Endothelial cell of umbilical vein (primary cell): ENCODE measurements around the gene UST. TPM values are rescaled to one million over a fixed set of nuclear protein-coding genes. Genes with fewer than 3 reads are reported as not detected.

ENCODE experiments used
- BruUV-seq: library from RNA; stranded (reverse); fragments of 400-500 nt; replicated peaks from 2 replicates; lab custom pipeline; 2021; lab: Mats Ljungman, UMichigan
- CTCF ChIA-PET: fragments of 300-600, 350-600 bp; sonication (Branson Sonifier 250); formaldehyde crosslinking; loops from one replicate; lab custom pipeline; 2021; ENCODE audit warnings: antibody characterized with exemption, inconsistent platforms; lab: Charles Lee
- POLR2A ChIA-PET: fragments of 300-600, 350-600 bp; sonication (Branson Sonifier 250); formaldehyde crosslinking; loops from one replicate; lab custom pipeline; 2021; ENCODE audit warnings: antibody characterized with exemption, inconsistent platforms; lab: Charles Lee
- DNase-seq: peaks from one replicate; pipeline ENCODE4 v3.0.0-alpha.2; 2011; ENCODE audit warnings: low read depth, low spot score
- FAIRE-seq: peaks from 2 replicates; lab custom pipeline; 2011; peaks lifted over from hg19 to GRCh38; lab: Jason Lieb, UNC
- H2AFZ ChIP-seq: 2 replicates; pipeline ENCODE4 v1.6.0; 2012; ENCODE audit warnings: low read depth, low read length, control low read depth, inconsistent platforms
- H3K27ac ChIP-seq: 2 replicates; pipeline ENCODE4 v1.5.1; 2011; ENCODE audit warnings: low read depth, mild to moderate bottlenecking, control low read depth, low read length, moderate library complexity; ENCODE audit not compliant: insufficient read depth
- H3K27me3 ChIP-seq, 2 experiments: 2 replicates each; pipeline versions ENCODE4 v1.6.0 to v1.6.1; 2011; ENCODE audit warnings: low read length in 2 of 2, mixed read lengths in 1 of 2; ENCODE audit not compliant: control insufficient read depth in 2 of 2, insufficient read depth in 2 of 2
- H3K36me3 ChIP-seq, 2 experiments: 2 replicates in 1 of 2; 3 replicates in 1 of 2; pipeline ENCODE4 v1.5.1; 2011; ENCODE audit warnings: low read length in 2 of 2, mild to moderate bottlenecking in 1 of 2, moderate library complexity in 1 of 2; ENCODE audit not compliant: control insufficient read depth in 2 of 2, insufficient read depth in 2 of 2; ENCODE audit errors: extremely low read depth in 1 of 2
- H3K4me1 ChIP-seq: 3 replicates; pipeline ENCODE4 v1.5.1; 2011; ENCODE audit warnings: mild to moderate bottlenecking, low read length; ENCODE audit not compliant: control insufficient read depth, insufficient read depth; ENCODE audit errors: extremely low read depth
- H3K4me2 ChIP-seq: 2 replicates; pipeline ENCODE4 v1.6.1; 2011; ENCODE audit warnings: low read length, control low read depth, mixed read lengths; ENCODE audit not compliant: insufficient read depth
- H3K4me3 ChIP-seq, 3 experiments: fragments of 200-600 bp in 1 of 3; sonication (generic), shearing (Covaris generic) in 1 of 3; replicated peaks in 1 of 3; 2 replicates each; pipeline ENCODE4 v1.5.1; 2011 to 2016; ENCODE audit warnings: control low read depth in 3 of 3, low read length in 3 of 3, mild to moderate bottlenecking in 2 of 3, inconsistent platforms in 1 of 3, low read depth in 1 of 3, moderate library complexity in 1 of 3; ENCODE audit not compliant: insufficient read depth in 1 of 3
- H3K79me2 ChIP-seq: 2 replicates; pipeline ENCODE4 v1.6.0; 2012; ENCODE audit warnings: low read length, inconsistent platforms; ENCODE audit not compliant: control insufficient read depth, insufficient read depth
- H3K9ac ChIP-seq: replicated peaks from 2 replicates; pipeline ENCODE3; 2011; ENCODE audit warnings: low read length, control low read depth; ENCODE audit not compliant: insufficient read depth; ENCODE audit errors: extremely low read depth
- H3K9me1 ChIP-seq: replicated peaks from 3 replicates; pipeline ENCODE4 v1.6.0; 2011; ENCODE audit warnings: mild to moderate bottlenecking, low read length; ENCODE audit not compliant: control insufficient read depth, insufficient read depth; ENCODE audit errors: extremely low read depth
- H3K9me3 ChIP-seq: replicated peaks from 2 replicates; pipeline ENCODE4 v1.5.1; 2012; ENCODE audit warnings: low read length, inconsistent platforms; ENCODE audit not compliant: control insufficient read depth, insufficient read depth
- H4K20me1 ChIP-seq: replicated peaks from 2 replicates; pipeline ENCODE3; 2011; ENCODE audit warnings: mild to moderate bottlenecking, low read length; ENCODE audit not compliant: control insufficient read depth, insufficient read depth; ENCODE audit errors: extremely low read depth
- CTCF ChIP-seq, 2 donors: IDR thresholded peaks; 1 replicate in 1 of 2; 2 replicates in 1 of 2; pipeline ENCODE4 v1.5.1; 2011; ENCODE audit warnings: low read length in 2 of 2, mild to moderate bottlenecking in 2 of 2, moderate library complexity in 2 of 2, control low read depth in 1 of 2, inconsistent platforms in 1 of 2, low read depth in 1 of 2; ENCODE audit not compliant: insufficient read depth in 1 of 2; ENCODE audit errors: extremely low read depth in 1 of 2
- EZH2 ChIP-seq: IDR thresholded peaks from 2 replicates; pipeline ENCODE4 v1.6.1; 2012; ENCODE audit warnings: borderline replicate concordance, low read depth, mild to moderate bottlenecking, moderate library complexity, low read length, inconsistent platforms; ENCODE audit not compliant: severe bottlenecking
- FOS ChIP-seq: IDR thresholded peaks from 2 replicates; pipeline ENCODE4 v1.6.1; 2011; ENCODE audit warnings: mild to moderate bottlenecking, low read length, moderate library complexity, borderline replicate concordance; ENCODE audit not compliant: insufficient read depth
- GATA2 ChIP-seq: IDR thresholded peaks from 2 replicates; pipeline ENCODE4 v1.7.0; 2011; ENCODE audit warnings: low read depth, mild to moderate bottlenecking, moderate library complexity, mixed read lengths, low read length; ENCODE audit not compliant: insufficient read length, insufficient read depth
- JUN ChIP-seq: IDR thresholded peaks from 2 replicates; pipeline ENCODE4 v1.6.1; 2011; ENCODE audit warnings: borderline replicate concordance, low read depth; ENCODE audit not compliant: insufficient read length, insufficient read depth
- MAX ChIP-seq: IDR thresholded peaks from 2 replicates; pipeline ENCODE4 v1.6.1; 2011; ENCODE audit not compliant: insufficient read depth, insufficient read length
- MYC ChIP-seq: IDR thresholded peaks from one replicate; pipeline ENCODE4 v1.6.1; 2011; ENCODE audit warnings: mild to moderate bottlenecking, low read depth, low read length
- POLR2A ChIP-seq: IDR thresholded peaks from 2 replicates; pipeline ENCODE4 v1.6.1; 2012; ENCODE audit warnings: low read depth, mild to moderate bottlenecking, control low read depth, low read length
- POLR2AphosphoS5 ChIP-seq: IDR thresholded peaks from 2 replicates; pipeline ENCODE4 v1.6.1; 2012; ENCODE audit warnings: low read depth, mild to moderate bottlenecking, control low read depth, low read length, moderate library complexity; ENCODE audit not compliant: insufficient read depth
- dilution Hi-C: fragments of 300-500 bp; cut with MboI; formaldehyde crosslinking; loops from one replicate; pipeline ENCODE4 v1.15.0; 2019; ENCODE audit warnings: low sequenced_read_pairs; ENCODE audit not compliant: extremely low pct_ligation_motif_present
- intact Hi-C: fragments of 100-400 bp; cut with micrococcal nuclease; formaldehyde crosslinking; loops from one replicate; pipeline ENCODE4 v1.10.0; 2022
- polyA plus RNA-seq, 4 experiments: library from polyadenylated mRNA; depleted of rRNA in 3 of 4; stranded (reverse) in 3 of 4; unstranded in 1 of 4; fragments of >200 nt; gene quantifications; 2 replicates each; pipeline versions ENCODE4 v1.2.1 to v1.2.3, GENCODE V29; 2011 to 2012; ENCODE audit warnings: missing spikeins in 1 of 4
- total RNA-seq: library from RNA; stranded (reverse); gene quantifications from 2 replicates; pipeline ENCODE4 v1.2.3, GENCODE V29; 2021

The UST gene
- total and polyA plus RNA-seq, 2 donors (not counting 3 experiments of a cell fraction or from before 2014, with no cell fraction given), result 0.26 to 0.84 TPM

GRCh38 chr6:148989585-148989984 is 242.8 kb downstream of the UST start:
- H3K9ac ChIP-seq, result no peak overlapping the region
- H3K4me3 ChIP-seq, result no peak overlapping the region
- BruUV-seq, result no TSS peak
- no peaks in the 10 kb centered on the region for H3K4me1 ChIP-seq
- no peaks in the 10 kb centered on the region for H3K27me3 ChIP-seq
- no peaks in the 10 kb centered on the region for H3K79me2 ChIP-seq
- H2AFZ ChIP-seq, result no peak overlapping the region
- DNase-seq (no peak), FAIRE-seq (no peak)
- TF ChIP-seq CTCF (IDR thresholded peaks at IDR 0.05; ENCODE audit: extremely low read depth in 1 of 2, insufficient read depth in 1 of 2, low read depth in 1 of 2, low read length in 2 of 2) (no peak), JUN (no peak), EZH2 (no peak), MAX (no peak), GATA2 (no peak), MYC (no peak), POLR2A (no peak), POLR2AphosphoS5 (no peak), FOS (no peak)
- CTCF ChIA-PET, result no interaction called here
- H3K36me3 ChIP-seq, result no peaks in the 10 kb centered on the region
- H3K27ac ChIP-seq, result no peak overlapping the region
- intact Hi-C loops (no loop called here), dilution Hi-C loops (no loop called here)
- no peaks in the 10 kb centered on the region for H4K20me1 ChIP-seq
- H3K9me3 ChIP-seq, result no peaks in the 10 kb centered on the region
- H3K4me2 ChIP-seq, result no peak overlapping the region
- POLR2A ChIA-PET, result no interaction called here
- no peaks in the 10 kb centered on the region for H3K9me1 ChIP-seq
